WTC11 (cell line): ENCODE data around the gene TNP1. TPM values are rescaled to one million over a fixed set of nuclear protein-coding genes. Genes with fewer than 3 reads are reported as not detected.

Experiments
- ATAC-seq: fragments of 200-7000 bp; cut with Tn5 transposase; 2 replicates; pipeline ENCODE4 v1.10.0; 2021; ENCODE audit warnings: mild to moderate bottlenecking, moderate library complexity
- CTCF ChIA-PET: fragments of 300-600 bp; sonication (Branson Sonifier 250); formaldehyde crosslinking; loops from one replicate; lab custom pipeline; 2021; ENCODE audit warnings: antibody characterized with exemption; lab: Charles Lee
- POLR2A ChIA-PET: fragments of 350-600 bp; sonication (Branson Sonifier 250); formaldehyde crosslinking; loops from one replicate; lab custom pipeline; 2021; ENCODE audit warnings: antibody characterized with exemption; lab: Charles Lee
- DNase-seq: peaks from one replicate; pipeline ENCODE4 v3.0.0; 2021; ENCODE audit warnings: low spot score
- H3K27ac Mint-ChIP-seq: 2 replicates; pipeline ENCODE4 v1.8.0; 2021; ENCODE audit warnings: mixed read lengths
- H3K27me3 Mint-ChIP-seq: 2 replicates; pipeline ENCODE4 v1.8.0; 2021; ENCODE audit warnings: low read depth, mild to moderate bottlenecking, moderate library complexity, mixed read lengths
- H3K36me3 Mint-ChIP-seq: 2 replicates; pipeline ENCODE4 v1.8.0; 2021; ENCODE audit warnings: mixed read lengths
- H3K4me1 Mint-ChIP-seq: 2 replicates; pipeline ENCODE4 v1.8.0; 2022; ENCODE audit warnings: mixed read lengths
- H3K4me3 Mint-ChIP-seq: 2 replicates; pipeline ENCODE4 v1.8.0; 2021; ENCODE audit warnings: mild to moderate bottlenecking, moderate library complexity, mixed read lengths
- H3K9me3 Mint-ChIP-seq: 2 replicates; pipeline ENCODE4 v1.8.0; 2021; ENCODE audit warnings: mixed read lengths
- ATF6 ChIP-seq: sonication (generic); formaldehyde crosslinking; IDR thresholded peaks from 2 replicates; pipeline ENCODE4 v1.8.1; 2023; ENCODE audit warnings: mild to moderate bottlenecking, missing genetic modification reagents
- CREM ChIP-seq: sonication (generic); formaldehyde crosslinking; IDR thresholded peaks from 2 replicates; pipeline ENCODE4 v1.8.1; 2022; ENCODE audit warnings: mild to moderate bottlenecking, missing genetic modification reagents, moderate library complexity
- E2F4 ChIP-seq: sonication (generic); formaldehyde crosslinking; IDR thresholded peaks from 2 replicates; pipeline ENCODE4 v1.8.1; 2022; ENCODE audit warnings: low read depth, mild to moderate bottlenecking, moderate library complexity, missing genetic modification reagents, borderline replicate concordance
- ELF4 ChIP-seq: sonication (generic); formaldehyde crosslinking; IDR thresholded peaks from 2 replicates; pipeline ENCODE4 v1.8.1; 2022; ENCODE audit warnings: low read depth, mild to moderate bottlenecking, moderate library complexity, missing genetic modification reagents
- ERG ChIP-seq: fragments of 250-450 bp; sonication (Bioruptor Pico); IDR thresholded peaks from 2 replicates; pipeline ENCODE4 v1.8.0; 2021; ENCODE audit warnings: mild to moderate bottlenecking
- ETV6 ChIP-seq: sonication (generic); formaldehyde crosslinking; IDR thresholded peaks from 2 replicates; pipeline ENCODE4 v1.8.1; 2022; ENCODE audit warnings: mild to moderate bottlenecking, missing genetic modification reagents
- GRHL2 ChIP-seq: fragments of 250-450 bp; sonication (Bioruptor Pico); IDR thresholded peaks from 2 replicates; pipeline ENCODE4 v1.8.0; 2022; ENCODE audit warnings: mild to moderate bottlenecking, moderate library complexity; ENCODE audit not compliant: insufficient replicate concordance, severe bottlenecking
- HMGA2 ChIP-seq: fragments of 250-450 bp; sonication (Bioruptor Pico); IDR thresholded peaks from 2 replicates; pipeline ENCODE4 v1.4.0; 2021; ENCODE audit warnings: mild to moderate bottlenecking, moderate library complexity
- HMGXB4 ChIP-seq: sonication (generic); formaldehyde crosslinking; IDR thresholded peaks from 2 replicates; pipeline ENCODE4 v1.8.1; 2023; ENCODE audit warnings: mild to moderate bottlenecking, moderate library complexity, missing genetic modification reagents
- MYBL2 ChIP-seq: sonication (generic); formaldehyde crosslinking; IDR thresholded peaks from 2 replicates; pipeline ENCODE4 v1.8.1; 2023; ENCODE audit warnings: mild to moderate bottlenecking, moderate library complexity, missing genetic modification reagents
- NR1H2 ChIP-seq: sonication (generic); formaldehyde crosslinking; IDR thresholded peaks from 2 replicates; pipeline ENCODE4 v1.9.0; 2021; ENCODE audit warnings: mild to moderate bottlenecking, moderate library complexity, missing genetic modification reagents
- NR2C2 ChIP-seq: sonication (generic); formaldehyde crosslinking; IDR thresholded peaks from 2 replicates; pipeline ENCODE4 v1.8.0; 2022; ENCODE audit warnings: mild to moderate bottlenecking, missing genetic modification reagents
- SMAD3 ChIP-seq: sonication (generic); formaldehyde crosslinking; IDR thresholded peaks from 2 replicates; pipeline ENCODE4 v1.8.0; 2022; ENCODE audit warnings: missing genetic modification reagents, mild to moderate bottlenecking, borderline replicate concordance
- SMAD4 ChIP-seq: sonication (generic); formaldehyde crosslinking; IDR thresholded peaks from 2 replicates; pipeline ENCODE4 v1.8.0; 2022; ENCODE audit warnings: mild to moderate bottlenecking, missing genetic modification reagents
- SOX15 ChIP-seq: fragments of 250-450 bp; sonication (Bioruptor Pico); IDR thresholded peaks from 2 replicates; pipeline ENCODE4 v1.9.0; 2021; ENCODE audit warnings: mild to moderate bottlenecking
- TCF7 ChIP-seq: sonication (generic); formaldehyde crosslinking; IDR thresholded peaks from 2 replicates; pipeline ENCODE4 v1.8.0; 2022; ENCODE audit warnings: mild to moderate bottlenecking, low read depth, missing genetic modification reagents, moderate library complexity
- TP53 ChIP-seq: sonication (generic); formaldehyde crosslinking; IDR thresholded peaks from 2 replicates; pipeline ENCODE4 v1.8.1; 2023; ENCODE audit warnings: mild to moderate bottlenecking, missing genetic modification reagents
- USF1 ChIP-seq: sonication (generic); formaldehyde crosslinking; IDR thresholded peaks from 2 replicates; pipeline ENCODE4 v1.8.0; 2022; ENCODE audit warnings: mild to moderate bottlenecking, missing genetic modification reagents
- ZNF121 ChIP-seq: sonication (generic); formaldehyde crosslinking; IDR thresholded peaks from 2 replicates; pipeline ENCODE4 v1.8.0; 2023; ENCODE audit warnings: missing genetic modification reagents
- ZNF232 ChIP-seq: sonication (generic); formaldehyde crosslinking; IDR thresholded peaks from 2 replicates; pipeline ENCODE4 v1.8.0; 2022; ENCODE audit warnings: mild to moderate bottlenecking, missing genetic modification reagents
- ZNF263 ChIP-seq: sonication (generic); formaldehyde crosslinking; IDR thresholded peaks from 2 replicates; pipeline ENCODE4 v1.8.1; 2022; ENCODE audit warnings: low read depth, mild to moderate bottlenecking, moderate library complexity, missing genetic modification reagents
- ZNF396 ChIP-seq: fragments of 250-450 bp; sonication (Bioruptor Pico); IDR thresholded peaks from 2 replicates; pipeline ENCODE4 v1.8.0; 2021; ENCODE audit warnings: mild to moderate bottlenecking, moderate library complexity, borderline replicate concordance
- ZNF512 ChIP-seq: sonication (generic); formaldehyde crosslinking; IDR thresholded peaks from 2 replicates; pipeline ENCODE4 v1.8.1; 2022; ENCODE audit warnings: missing genetic modification reagents, borderline replicate concordance
- ZSCAN18 ChIP-seq: fragments of 250-450 bp; sonication (Bioruptor Pico); IDR thresholded peaks from 2 replicates; pipeline ENCODE4 v2.1.2; 2022; ENCODE audit warnings: mild to moderate bottlenecking, moderate library complexity
- total RNA-seq: library from RNA; stranded (reverse); gene quantifications from 3 replicates; pipeline ENCODE4 v1.2.3, GENCODE V29; 2021

TNP1 gene
- total RNA-seq, 1 experiment from 2014 or later: not detected

- no peak overlapping the region for H3K27ac Mint-ChIP-seq
These were observed 4.8 kb downstream of the TNP1 start for GRCh38 chr2:216855079-216855478.

GRCh38 chr2:216851486-216852090 is 8.3 kb downstream of the TNP1 start:
- no peak for ATAC-seq

More at GRCh38 chr2:216855079-216855478, 4.8 kb downstream of the TNP1 start:
- CTCF ChIA-PET: interaction anchor here (0.6 to 1.2 kb wide), 2 partner anchors 157 to 165 kb away, joined by 3 read pairs; no protein-coding TSS in a partner anchor
- DNase-seq (no peak), ATAC-seq (peak; percentile 51)
- H3K9me3 Mint-ChIP-seq: no peaks in the 10 kb centered on the region
- no peaks in the 10 kb centered on the region for H3K27me3 Mint-ChIP-seq
- no peak overlapping the region for H3K4me3 Mint-ChIP-seq
- TF ChIP-seq ETV6: no peak
- TF ChIP-seq NR1H2 (CRISPR knock-in tag): no peak
- no peak for TF ChIP-seq MYBL2
- TF ChIP-seq ZNF232 (CRISPR knock-in tag): no peak
- TF ChIP-seq ZNF263 (CRISPR knock-in tag): no peak
- no peak for TF ChIP-seq GRHL2 (CRISPR knock-in tag)
- TF ChIP-seq, all 79 proteins: peak for 0
- Mint-ChIP-seq H3K36me3 (no peaks in the 10 kb centered on the region), H3K4me1 (peaks cover 14% of the 10 kb centered on the region)
- POLR2A ChIA-PET: no interaction called here

More at GRCh38 chr2:216851486-216852090, 8.3 kb downstream of the TNP1 start:
- TF ChIP-seq CREM: no peak
- TF ChIP-seq E2F4: no peak
- no peak for TF ChIP-seq TP53 (CRISPR knock-in tag)
- TF ChIP-seq ERG (CRISPR knock-in tag): no peak
- TF ChIP-seq ATF6 (CRISPR knock-in tag): no peak
- no peak for TF ChIP-seq ZNF121 (CRISPR knock-in tag)
- TF ChIP-seq ZNF396: no peak
- TF ChIP-seq SMAD3: no peak
- no peak for TF ChIP-seq SMAD4
- no peak for TF ChIP-seq SOX15 (CRISPR knock-in tag)
- TF ChIP-seq USF1 (CRISPR knock-in tag): no peak
- TF ChIP-seq ZNF232 (CRISPR knock-in tag): no peak
- TF ChIP-seq ZSCAN18: no peak
- TF ChIP-seq NR2C2 (CRISPR knock-in tag): no peak
- TF ChIP-seq HMGA2 (CRISPR knock-in tag): no peak
- TF ChIP-seq GRHL2 (CRISPR knock-in tag): no peak
- no peak for TF ChIP-seq TCF7 (CRISPR knock-in tag)
- TF ChIP-seq ELF4: no peak
- no peak for TF ChIP-seq ZNF512 (CRISPR knock-in tag)
- no peak for TF ChIP-seq HMGXB4
- Mint-ChIP-seq H3K9me3 (no peaks in the 10 kb centered on the region), H3K4me1 (peaks cover 10% of the 10 kb centered on the region), H3K27me3 (no peaks in the 10 kb centered on the region), H3K36me3 (no peaks in the 10 kb centered on the region), H3K4me3 (no peak overlapping the region), H3K27ac (no peak overlapping the region)
- CTCF ChIA-PET: interaction anchor here (0.7 kb wide), 1 partner anchor 165 kb away, joined by 3 read pairs; no protein-coding TSS in a partner anchor
- DNase-seq: no peak
- POLR2A ChIA-PET: no interaction called here
